Mesenchymal stem cell (in vitro differentiated cells and primary cell): ENCODE measurements around the gene MRPS23.

Experiments used
- DNase-seq: peaks from one replicate; pipeline ENCODE4 v3.0.0-alpha.2; 2013
- H2AFZ ChIP-seq: one replicate; pipeline ENCODE4 v1.6.1; 2013; ENCODE audit warnings: low read depth, mild to moderate bottlenecking, control low read depth, inconsistent platforms, low read length, moderate library complexity
- H2AK5ac ChIP-seq: 2 replicates; pipeline ENCODE4 v1.6.1; 2013; ENCODE audit warnings: low read length, moderate library complexity, mild to moderate bottlenecking, inconsistent platforms; ENCODE audit not compliant: severe bottlenecking
- H2BK120ac ChIP-seq: one replicate; pipeline ENCODE4 v1.6.1; 2013; ENCODE audit warnings: low read depth, mild to moderate bottlenecking, inconsistent platforms, low read length, moderate library complexity
- H2BK12ac ChIP-seq, 2 experiments: one replicate each; pipeline ENCODE4 v1.6.1; 2013; ENCODE audit warnings: inconsistent platforms in 2 of 2, low read length in 2 of 2, mild to moderate bottlenecking in 2 of 2, moderate library complexity in 2 of 2, control low read depth in 1 of 2
- H2BK15ac ChIP-seq: one replicate; pipeline ENCODE4 v1.6.1; 2013; ENCODE audit warnings: mild to moderate bottlenecking, low read depth, inconsistent platforms; ENCODE audit not compliant: poor library complexity, severe bottlenecking
- H2BK5ac ChIP-seq: 2 replicates; pipeline ENCODE4 v1.6.1; 2013; ENCODE audit warnings: low read depth, mild to moderate bottlenecking, low read length, control low read depth, inconsistent platforms; ENCODE audit not compliant: poor library complexity, severe bottlenecking
- H3K14ac ChIP-seq, 2 experiments: one replicate each; pipeline ENCODE4 v1.6.1; 2013; ENCODE audit warnings: inconsistent platforms in 2 of 2, low read length in 2 of 2, control low read depth in 1 of 2, mild to moderate bottlenecking in 1 of 2, moderate library complexity in 1 of 2
- H3K18ac ChIP-seq, 2 experiments: one replicate each; pipeline ENCODE4 v1.6.1; 2013; ENCODE audit warnings: inconsistent platforms in 2 of 2, low read length in 2 of 2, control low read depth in 1 of 2, low read depth in 1 of 2, mild to moderate bottlenecking in 1 of 2
- H3K23ac ChIP-seq, 2 experiments: one replicate each; pipeline ENCODE4 v1.6.1; 2013; ENCODE audit warnings: inconsistent platforms in 2 of 2, low read length in 2 of 2, mild to moderate bottlenecking in 2 of 2, moderate library complexity in 2 of 2, control low read depth in 1 of 2
- H3K27ac ChIP-seq: 2 replicates; pipeline ENCODE4 v1.5.1; 2013; ENCODE audit warnings: mild to moderate bottlenecking, moderate library complexity, low read length, control low read depth, inconsistent platforms; ENCODE audit not compliant: poor library complexity, severe bottlenecking
- H3K27me3 ChIP-seq, 2 experiments: 2 replicates each; pipeline versions ENCODE4 v1.6.1 to v1.7.0; 2013; ENCODE audit warnings: low read length in 2 of 2, mild to moderate bottlenecking in 2 of 2, moderate library complexity in 2 of 2, control low read depth in 1 of 2, inconsistent platforms in 1 of 2; ENCODE audit not compliant: control insufficient read depth in 1 of 2, insufficient read depth in 1 of 2
- H3K36me3 ChIP-seq, 2 experiments: 2 replicates each; pipeline versions ENCODE4 v1.6.1 to v1.7.0; 2013; ENCODE audit warnings: low read length in 2 of 2, control low read depth in 1 of 2, inconsistent platforms in 1 of 2, low read depth in 1 of 2, mild to moderate bottlenecking in 1 of 2; ENCODE audit not compliant: insufficient read depth in 2 of 2, control insufficient read depth in 1 of 2
- H3K4ac ChIP-seq, 2 experiments: one replicate each; pipeline ENCODE4 v1.6.1; 2013; ENCODE audit warnings: inconsistent platforms in 2 of 2, low read length in 2 of 2, mild to moderate bottlenecking in 2 of 2, moderate library complexity in 2 of 2, control low read depth in 1 of 2, low read depth in 1 of 2
- H3K4me1 ChIP-seq: 2 replicates; pipeline ENCODE4 v1.6.1; 2013; ENCODE audit warnings: low read depth, low read length, control low read depth; ENCODE audit not compliant: control insufficient read depth, insufficient read depth
- H3K4me2 ChIP-seq: 2 replicates; pipeline ENCODE4 v1.6.1; 2013; ENCODE audit warnings: low read length, mild to moderate bottlenecking, inconsistent platforms; ENCODE audit not compliant: poor library complexity, severe bottlenecking
- H3K4me3 ChIP-seq, 2 experiments: 2 replicates each; pipeline versions ENCODE4 v1.5.1 to v1.7.0; 2013; ENCODE audit warnings: low read length in 2 of 2, mild to moderate bottlenecking in 2 of 2, control low read depth in 1 of 2, low read depth in 1 of 2; ENCODE audit not compliant: insufficient read depth in 1 of 2
- H3K79me1 ChIP-seq: replicated peaks from 2 replicates; pipeline ENCODE4 v1.6.1; 2013; ENCODE audit warnings: mild to moderate bottlenecking, control low read depth, low read length, inconsistent platforms; ENCODE audit not compliant: poor library complexity, severe bottlenecking
- H3K9ac ChIP-seq: 2 replicates; pipeline ENCODE4 v1.7.0; 2013; ENCODE audit warnings: mild to moderate bottlenecking, low read length, moderate library complexity
- H3K9me3 ChIP-seq: 2 replicates; pipeline ENCODE4 v1.7.0; 2013; ENCODE audit warnings: mild to moderate bottlenecking, low read length; ENCODE audit not compliant: control insufficient read depth
- H4K8ac ChIP-seq: one replicate; pipeline ENCODE4 v1.6.1; 2013; ENCODE audit warnings: inconsistent platforms, mild to moderate bottlenecking, low read length, moderate library complexity
- H4K91ac ChIP-seq: one replicate; pipeline ENCODE4 v1.6.1; 2013; ENCODE audit warnings: mild to moderate bottlenecking, low read length, inconsistent platforms
- WGBS: methylation state at CpG from one replicate; pipeline ENCODE4 v1.1.7; 2013; ENCODE audit warnings: mixed read lengths; 5-methylcytosine and 5-hydroxymethylcytosine counted together

Gene MRPS23

GRCh38 chr17:57852955-57853328 lies 3.1 kb upstream of the MRPS23 start:
- no peak overlapping the region for H3K9ac ChIP-seq
- 69% methylated on average over 5 of the region's 6 CpGs for WGBS

DNA sequence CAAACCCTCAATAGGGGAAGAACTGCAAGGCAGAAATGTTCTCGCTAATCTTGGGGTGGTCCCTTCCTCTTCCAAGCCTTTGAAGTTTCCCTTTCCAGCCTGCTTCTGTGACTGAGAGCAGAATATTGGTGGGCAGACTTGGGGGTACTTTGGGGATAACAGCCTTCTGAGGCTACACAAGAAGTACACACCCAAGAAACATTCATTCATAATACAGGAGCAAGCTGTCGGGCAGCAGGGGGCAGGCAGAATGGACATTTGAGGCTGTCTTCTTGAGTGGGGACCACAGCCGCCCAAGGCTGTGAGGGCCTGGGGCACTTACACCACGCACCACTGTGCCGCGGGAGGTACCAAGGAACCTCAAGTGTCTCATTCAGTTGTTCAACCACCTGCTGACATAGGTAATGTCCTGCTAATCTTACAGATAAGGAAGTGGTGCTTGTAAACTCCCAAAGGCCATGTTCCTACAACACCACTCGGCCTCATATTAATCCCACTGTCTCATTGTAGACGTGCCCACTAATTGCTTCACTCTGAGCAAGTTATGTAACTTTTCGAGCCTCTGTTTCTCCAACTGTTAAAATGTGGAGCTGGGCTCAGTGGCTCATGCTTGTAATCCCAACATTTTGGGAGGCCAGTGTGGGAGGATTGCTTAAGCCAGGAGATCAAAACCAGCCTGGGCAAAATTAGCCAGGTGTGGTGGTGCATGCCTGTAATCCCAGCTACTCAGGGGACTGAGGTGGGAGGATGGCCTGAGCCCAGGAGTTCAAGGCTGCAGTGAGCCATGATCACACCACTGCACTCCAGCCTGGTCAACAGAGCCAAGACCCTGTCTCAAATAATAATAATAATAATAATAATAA lies 2.5 kb upstream of the MRPS23 start:
- Histone ChIP-seq H3K9me3 (no peaks in the 10 kb centered on the region), H3K23ac (no peak overlapping the region), H2AK5ac (no peak overlapping the region), H2AFZ (no peak overlapping the region), H3K79me1 (peaks cover 13% of the 10 kb centered on the region), H3K4me2 (no peak overlapping the region), H4K8ac (no peak overlapping the region), H3K14ac (no peak overlapping the region), H3K27me3 (no peaks in the 10 kb centered on the region), H3K9ac (no peak overlapping the region), H2BK5ac (no peak overlapping the region), H3K4me3 (no peak overlapping the region), H2BK120ac (no peak overlapping the region), H2BK15ac (no peak overlapping the region), H3K27ac (no peak overlapping the region), H3K4me1 (peaks cover 12% of the 10 kb centered on the region), H4K91ac (no peak overlapping the region), H3K4ac (no peak overlapping the region), H2BK12ac (no peak overlapping the region), H3K18ac (no peak overlapping the region), H3K36me3 (peaks cover 4 to 7% of the 10 kb centered on the region in 2 experiments)
- DNase-seq: no peak
- 67% methylated on average over 9 of the region's 9 CpGs for WGBS

More at GRCh38 chr17:57852955-57853328, 3.1 kb upstream of the MRPS23 start:
- Histone ChIP-seq H3K27me3 (no peaks in the 10 kb centered on the region), H2BK12ac (no peak overlapping the region), H3K79me1 (peaks cover 9% of the 10 kb centered on the region), H3K4me2 (no peak overlapping the region), H2BK5ac (no peak overlapping the region), H2AK5ac (no peak overlapping the region), H3K27ac (no peak overlapping the region), H3K9me3 (no peaks in the 10 kb centered on the region), H3K4me1 (peaks cover 10% of the 10 kb centered on the region), H2AFZ (no peak overlapping the region), H4K8ac (no peak overlapping the region), H3K23ac (no peak overlapping the region), H3K4ac (no peak overlapping the region), H3K14ac (no peak overlapping the region), H3K36me3 (peaks cover 1 to 3% of the 10 kb centered on the region in 2 experiments), H3K18ac (no peak overlapping the region), H3K4me3 (no peak overlapping the region), H2BK120ac (no peak overlapping the region), H2BK15ac (no peak overlapping the region), H4K91ac (no peak overlapping the region)
- no peak for DNase-seq

DNA sequence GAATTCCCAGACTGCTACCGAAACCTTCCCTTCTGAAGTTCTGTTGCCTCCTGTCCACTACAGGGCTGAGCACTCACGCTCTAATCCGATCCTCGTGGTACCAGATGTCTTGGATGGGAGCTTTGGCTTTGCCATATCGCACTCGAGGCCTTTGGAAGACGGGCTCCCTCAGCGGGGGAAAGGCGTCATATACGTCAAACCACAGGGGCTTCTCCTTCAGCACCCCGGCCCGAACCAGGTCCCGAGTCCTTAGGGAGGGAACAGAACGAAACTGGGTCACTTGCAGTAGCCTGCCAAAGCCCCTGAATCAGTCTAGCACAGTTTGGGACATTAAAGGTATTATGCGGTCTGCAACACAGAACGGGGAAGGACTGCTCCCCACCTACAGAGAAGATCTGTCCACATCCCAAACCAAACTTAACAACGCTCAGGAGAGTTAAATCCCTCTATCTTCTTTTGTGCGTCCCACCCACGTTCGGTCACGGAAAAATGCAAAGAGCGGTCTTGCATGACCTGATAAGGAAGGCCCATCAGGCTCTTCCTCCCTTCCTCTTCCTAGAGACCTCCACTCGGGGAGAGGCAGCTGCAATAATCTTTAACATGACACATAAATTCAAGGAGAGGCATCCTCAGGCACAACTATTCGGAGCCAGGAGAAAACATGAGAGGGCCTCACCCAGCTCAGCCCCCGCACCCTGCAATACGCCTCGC lies 526 bp downstream of the MRPS23 start:
- Histone ChIP-seq H3K9ac (peak overlapping the region; percentile 95), H4K8ac (peak overlapping the region; percentile 94), H2AFZ (peak overlapping the region; percentile 81), H3K18ac (peak overlapping the region in 1 of 2 experiments; percentile 89), H2AK5ac (peak overlapping the region; percentile 87), H3K79me1 (peaks cover 17% of the 10 kb centered on the region), H2BK15ac (no peak overlapping the region), H3K27me3 (no peaks in the 10 kb centered on the region), H3K14ac (peak overlapping the region in 1 of 2 experiments; percentile 91), H2BK5ac (peak overlapping the region; percentile 15), H4K91ac (no peak overlapping the region), H2BK12ac (peak overlapping the region in 1 of 2 experiments; percentile 73), H3K36me3 (peaks cover 7 to 15% of the 10 kb centered on the region in 2 experiments), H3K4me3 (peak overlapping the region; percentile 93 to 94), H3K9me3 (no peaks in the 10 kb centered on the region), H3K27ac (peak overlapping the region; percentile 72), H3K4ac (peak overlapping the region in 1 of 2 experiments; percentile 86), H2BK120ac (no peak overlapping the region), H3K23ac (no peak overlapping the region), H3K4me1 (peaks cover 14% of the 10 kb centered on the region), H3K4me2 (peak overlapping the region; percentile 90)
- DNase-seq: no peak
- WGBS: 30% methylated on average over 27 of the region's 27 CpGs
